Lower leg skin (tissue), 3 donors: Measurements from ENCODE around the gene CHRND.

Experiments
- CTCF ChIP-seq, 3 donors: fragments of 450-650 bp; IDR thresholded peaks; one replicate each; pipeline ENCODE4 v1.5.1; 2016; ENCODE audit warnings: antibody characterized with exemption in 3 of 3, mild to moderate bottlenecking in 3 of 3, moderate library complexity in 2 of 3
- POLR2A ChIP-seq, 2 donors: fragments of 450-650 bp; IDR thresholded peaks; one replicate each; pipeline ENCODE4 v1.6.1; 2016 to 2017; ENCODE audit warnings: antibody characterized with exemption in 2 of 2, mild to moderate bottlenecking in 1 of 2, moderate library complexity in 1 of 2

- TF ChIP-seq CTCF (IDR thresholded peaks at IDR 0.05) (no peak), POLR2A (IDR thresholded peaks at IDR 0.05) (no peak)
These were observed 41.2 kb upstream of the CHRND start for GRCh38 chr2:232484628-232485347.
